HepG2 (cell line): ENCODE measurements around the gene AARS2. TPM values are rescaled to one million over a fixed set of nuclear protein-coding genes. Genes with fewer than 3 reads are reported as not detected.

Experiments
- ARNT ChIP-seq: fragments of 450-650 bp; IDR thresholded peaks from 2 replicates; pipeline ENCODE4 v1.6.1; 2017
- BHLHE40 ChIP-seq: IDR thresholded peaks from 2 replicates; pipeline ENCODE4 v1.6.1; 2011; ENCODE audit warnings: low read length, improper control_type of control experiment
- EHMT2 ChIP-seq: fragments of 200-600 bp; sonication (generic); IDR thresholded peaks from 2 replicates; pipeline ENCODE4 v1.7.0; 2017; ENCODE audit warnings: antibody characterized with exemption, low read depth, low read length, borderline replicate concordance
- KMT2A ChIP-seq: sonication (generic); formaldehyde crosslinking; IDR thresholded peaks from 2 replicates; pipeline ENCODE4 v1.4.0; 2020; ENCODE audit warnings: missing genetic modification reagents
- MIER3 ChIP-seq: IDR thresholded peaks from 2 replicates; pipeline ENCODE4 v1.6.1; 2016; ENCODE audit warnings: missing compliant biosample characterization, borderline replicate concordance
- NR3C1 ChIP-seq: sonication (generic); formaldehyde crosslinking; IDR thresholded peaks from 2 replicates; pipeline ENCODE4 v1.4.0; 2020; ENCODE audit warnings: missing genetic modification reagents
- SP5 ChIP-seq: IDR thresholded peaks from 2 replicates; pipeline ENCODE4 v1.6.1; 2016; ENCODE audit warnings: low read depth, borderline replicate concordance
- STAT5B ChIP-seq: sonication (generic); formaldehyde crosslinking; IDR thresholded peaks from 2 replicates; pipeline ENCODE4 v1.4.0; 2020; ENCODE audit warnings: missing genetic modification reagents
- TSC22D2 ChIP-seq: sonication (generic); formaldehyde crosslinking; IDR thresholded peaks from 2 replicates; pipeline ENCODE4 v1.5.1; 2020; ENCODE audit warnings: missing genetic modification reagents, mild to moderate bottlenecking, borderline replicate concordance
- ZFP36L1 ChIP-seq: sonication (generic); formaldehyde crosslinking; IDR thresholded peaks from 2 replicates; pipeline ENCODE4 v1.8.0; 2022; ENCODE audit warnings: mild to moderate bottlenecking, missing genetic modification reagents, moderate library complexity
- ZNF253 ChIP-seq: sonication (generic); formaldehyde crosslinking; IDR thresholded peaks from 2 replicates; pipeline ENCODE4 v1.8.0; 2022; ENCODE audit warnings: mild to moderate bottlenecking, missing genetic modification reagents, borderline replicate concordance
- ZNF350 ChIP-seq: sonication (generic); formaldehyde crosslinking; IDR thresholded peaks from 2 replicates; pipeline ENCODE4 v1.4.0; 2020; ENCODE audit warnings: mild to moderate bottlenecking, low read depth, missing genetic modification reagents, borderline replicate concordance
- ZNF468 ChIP-seq: sonication (generic); formaldehyde crosslinking; IDR thresholded peaks from 2 replicates; pipeline ENCODE4 v1.8.0; 2022; ENCODE audit warnings: mild to moderate bottlenecking, moderate library complexity, missing genetic modification reagents
- ZNF652 ChIP-seq: IDR thresholded peaks from 2 replicates; pipeline ENCODE4 v1.6.1; 2016; ENCODE audit warnings: low read depth, borderline replicate concordance
- ZNF674 ChIP-seq: sonication (generic); formaldehyde crosslinking; IDR thresholded peaks from 2 replicates; pipeline ENCODE4 v1.5.0; 2020; ENCODE audit warnings: low read depth, mild to moderate bottlenecking, missing genetic modification reagents
- ZNF747 ChIP-seq: sonication (generic); formaldehyde crosslinking; IDR thresholded peaks from 2 replicates; pipeline ENCODE4 v1.8.1; 2023; ENCODE audit warnings: missing genetic modification reagents, mild to moderate bottlenecking, borderline replicate concordance
- ZNF891 ChIP-seq: sonication (generic); formaldehyde crosslinking; IDR thresholded peaks from 2 replicates; pipeline ENCODE4 v1.5.0; 2020; ENCODE audit warnings: mild to moderate bottlenecking, missing genetic modification reagents
- polyA plus RNA-seq, 8 experiments: library from polyadenylated mRNA; depleted of rRNA in 3 of 8; stranded (reverse) in 7 of 8; unstranded in 1 of 8; fragments of >200 nt; fragmentation: Illumina TruSeq in 4 of 8; extraction: Trizol in 4 of 8; gene quantifications; 2 replicates each; pipeline versions ENCODE4 v1.2.1 to v1.2.3, GENCODE V29; 2011 to 2016; ENCODE audit warnings: low read depth in 4 of 8, missing spikeins in 1 of 8, mixed read lengths in 1 of 8; ENCODE audit not compliant: insufficient read depth in 1 of 8
- total RNA-seq, 5 experiments: library from RNA; depleted of rRNA; stranded (reverse); fragments of >200 nt; fragmentation: Illumina TruSeq; extraction: Trizol; gene quantifications; 2 replicates each; pipeline ENCODE4 v1.2.3, GENCODE V29; 2016; ENCODE audit warnings: low read depth in 1 of 5
- TF ChIP-seq, protein P1 (sequence below): sonication (generic); formaldehyde crosslinking; IDR thresholded peaks from 2 replicates; pipeline ENCODE4 v1.8.1; 2022; ENCODE audit warnings: low read depth, mild to moderate bottlenecking, missing genetic modification reagents
- TF ChIP-seq, protein P2 (sequence below): sonication (generic); formaldehyde crosslinking; IDR thresholded peaks from 2 replicates; pipeline ENCODE4 v1.4.0; 2020; ENCODE audit warnings: missing genetic modification reagents

The AARS2 gene
- total and polyA plus RNA-seq, 2 of the 13 experiments (the other 11 are each of a cell fraction or from before 2014, with no cell fraction given), result 7.5 to 24.1 TPM

DNA sequence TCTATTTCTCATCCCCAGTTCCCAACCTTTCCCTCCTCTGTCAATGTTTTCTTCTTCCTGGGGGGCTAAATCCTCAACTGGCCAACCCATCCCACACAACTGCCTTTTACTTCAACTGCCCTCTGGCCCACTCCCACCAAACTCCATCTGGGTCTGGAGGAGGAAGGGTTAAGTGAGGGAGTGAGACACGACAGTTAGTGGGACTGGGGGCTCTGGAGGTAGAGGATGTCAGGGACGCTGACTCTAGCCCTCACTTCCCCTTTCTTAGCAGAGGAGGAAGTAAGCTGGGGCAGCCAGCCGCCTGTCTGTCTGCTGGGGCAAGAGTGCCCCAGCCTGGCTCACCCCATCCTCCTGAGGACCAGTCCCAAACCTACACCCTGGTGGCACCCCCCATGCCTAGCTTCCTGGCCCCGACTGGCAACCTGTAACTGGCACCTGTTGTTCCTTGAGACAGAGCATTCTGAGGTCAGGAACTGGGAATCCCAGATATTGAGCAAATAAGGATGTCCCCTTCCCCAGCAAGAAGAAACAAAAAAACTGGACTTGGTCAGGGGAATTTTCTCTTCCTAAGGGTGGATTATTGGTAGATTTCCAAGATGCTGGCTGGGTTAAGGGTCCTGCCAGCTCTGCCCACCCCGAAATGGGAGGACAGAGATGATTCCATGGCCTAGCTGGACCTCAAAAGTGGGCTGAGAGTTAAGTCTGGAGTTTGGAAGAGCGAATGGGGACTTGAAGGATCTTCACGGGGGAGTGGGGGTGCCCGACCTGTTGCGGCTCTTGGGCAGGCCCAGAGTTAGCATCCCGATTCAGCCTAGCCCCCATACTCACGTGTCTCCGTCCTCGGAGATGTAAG lies 48.8 kb downstream of the AARS2 start (continued):
- peak; percentile 43; the same call in 1 of the 2 replicates for TF ChIP-seq ZFP36L1 (CRISPR knock-in tag)
- 0 out of 2 replicates have a peak, but pooled peaks have one; percentile 30 for TF ChIP-seq ZNF891 (CRISPR knock-in tag)
- TF ChIP-seq EHMT2, result no peak
- no peak for TF ChIP-seq TSC22D2 (CRISPR knock-in tag)
- no peak for TF ChIP-seq ARNT
- TF ChIP-seq ZNF468, result peak; percentile 71; the same call in 1 of the 2 replicates
- TF ChIP-seq SP5 (CRISPR knock-in tag), result 0 out of 2 replicates have a peak, but pooled peaks have one; percentile 4
- no peak for TF ChIP-seq NR3C1
- no peak for TF ChIP-seq STAT5B (CRISPR knock-in tag)
- TF ChIP-seq BHLHE40, result peak; percentile 46
- peak; percentile 73 for TF ChIP-seq ZNF652
- TF ChIP-seq ZNF674 (CRISPR knock-in tag), result 0 out of 2 replicates have a peak, but pooled peaks have one; percentile 34
- TF ChIP-seq MIER3 (CRISPR knock-in tag), result 0 out of 2 replicates have a peak, but pooled peaks have one; percentile 3
- TF ChIP-seq, protein P1, sequence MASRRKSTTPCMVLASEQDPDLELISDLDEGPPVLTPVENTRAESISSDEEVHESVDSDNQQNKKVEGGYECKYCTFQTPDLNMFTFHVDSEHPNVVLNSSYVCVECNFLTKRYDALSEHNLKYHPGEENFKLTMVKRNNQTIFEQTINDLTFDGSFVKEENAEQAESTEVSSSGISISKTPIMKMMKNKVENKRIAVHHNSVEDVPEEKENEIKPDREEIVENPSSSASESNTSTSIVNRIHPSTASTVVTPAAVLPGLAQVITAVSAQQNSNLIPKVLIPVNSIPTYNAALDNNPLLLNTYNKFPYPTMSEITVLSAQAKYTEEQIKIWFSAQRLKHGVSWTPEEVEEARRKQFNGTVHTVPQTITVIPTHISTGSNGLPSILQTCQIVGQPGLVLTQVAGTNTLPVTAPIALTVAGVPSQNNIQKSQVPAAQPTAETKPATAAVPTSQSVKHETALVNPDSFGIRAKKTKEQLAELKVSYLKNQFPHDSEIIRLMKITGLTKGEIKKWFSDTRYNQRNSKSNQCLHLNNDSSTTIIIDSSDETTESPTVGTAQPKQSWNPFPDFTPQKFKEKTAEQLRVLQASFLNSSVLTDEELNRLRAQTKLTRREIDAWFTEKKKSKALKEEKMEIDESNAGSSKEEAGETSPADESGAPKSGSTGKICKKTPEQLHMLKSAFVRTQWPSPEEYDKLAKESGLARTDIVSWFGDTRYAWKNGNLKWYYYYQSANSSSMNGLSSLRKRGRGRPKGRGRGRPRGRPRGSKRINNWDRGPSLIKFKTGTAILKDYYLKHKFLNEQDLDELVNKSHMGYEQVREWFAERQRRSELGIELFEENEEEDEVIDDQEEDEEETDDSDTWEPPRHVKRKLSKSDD (CRISPR knock-in tag), result 0 out of 2 replicates have a peak, but pooled peaks have one; percentile 46
- TF ChIP-seq KMT2A, result peak; percentile 7; the same call in 1 of the 2 replicates
- TF ChIP-seq ZNF747, result peak; percentile 26; the same call in 1 of the 2 replicates
- TF ChIP-seq, protein P2, sequence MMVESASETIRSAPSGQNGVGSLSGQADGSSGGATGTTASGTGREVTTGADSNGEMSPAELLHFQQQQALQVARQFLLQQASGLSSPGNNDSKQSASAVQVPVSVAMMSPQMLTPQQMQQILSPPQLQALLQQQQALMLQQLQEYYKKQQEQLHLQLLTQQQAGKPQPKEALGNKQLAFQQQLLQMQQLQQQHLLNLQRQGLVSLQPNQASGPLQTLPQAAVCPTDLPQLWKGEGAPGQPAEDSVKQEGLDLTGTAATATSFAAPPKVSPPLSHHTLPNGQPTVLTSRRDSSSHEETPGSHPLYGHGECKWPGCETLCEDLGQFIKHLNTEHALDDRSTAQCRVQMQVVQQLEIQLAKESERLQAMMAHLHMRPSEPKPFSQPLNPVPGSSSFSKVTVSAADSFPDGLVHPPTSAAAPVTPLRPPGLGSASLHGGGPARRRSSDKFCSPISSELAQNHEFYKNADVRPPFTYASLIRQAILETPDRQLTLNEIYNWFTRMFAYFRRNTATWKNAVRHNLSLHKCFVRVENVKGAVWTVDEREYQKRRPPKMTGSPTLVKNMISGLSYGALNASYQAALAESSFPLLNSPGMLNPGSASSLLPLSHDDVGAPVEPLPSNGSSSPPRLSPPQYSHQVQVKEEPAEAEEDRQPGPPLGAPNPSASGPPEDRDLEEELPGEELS (CRISPR knock-in tag), result peak; percentile 4; the same call in 1 of the 2 replicates
- TF ChIP-seq ZNF253 (CRISPR knock-in tag), result 0 out of 2 replicates have a peak, but pooled peaks have one; percentile 14
- peak; percentile 31; the same call in 1 of the 2 replicates for TF ChIP-seq ZNF350 (CRISPR knock-in tag)
